GM23248 (cell line): ENCODE data around the gene IDI2. TPM values are rescaled to one million over a fixed set of nuclear protein-coding genes. Genes with fewer than 3 reads are reported as not detected.

Experiments
- DNase-seq: peaks from one replicate; pipeline ENCODE4 v3.0.0-alpha.2; 2015
- H2AFZ ChIP-seq: fragments of 200-600 bp; sonication (generic); 2 replicates; pipeline ENCODE4 v1.6.1; 2016; ENCODE audit warnings: antibody characterized with exemption
- H3F3A ChIP-seq: fragments of 200-600 bp; sonication (generic); 2 replicates; pipeline ENCODE4 v1.6.1; 2016; ENCODE audit warnings: mild to moderate bottlenecking, antibody characterized with exemption, mixed run types; ENCODE audit not compliant: insufficient read depth
- H3K27ac ChIP-seq: fragments of 200-600 bp; sonication (generic); 2 replicates; pipeline ENCODE4 v1.5.1; 2016; ENCODE audit warnings: mild to moderate bottlenecking
- H3K27me3 ChIP-seq: fragments of 200-600 bp; sonication (generic); replicated peaks from 2 replicates; pipeline ENCODE4 v1.6.1; 2016; ENCODE audit warnings: mild to moderate bottlenecking; ENCODE audit not compliant: insufficient read depth
- H3K36me3 ChIP-seq: fragments of 200-600 bp; sonication (generic); 2 replicates; pipeline ENCODE4 v1.6.1; 2016; ENCODE audit warnings: low read depth, mild to moderate bottlenecking
- H3K4me1 ChIP-seq: fragments of 200-600 bp; sonication (generic); 2 replicates; pipeline ENCODE4 v1.6.1; 2016; ENCODE audit warnings: mild to moderate bottlenecking; ENCODE audit not compliant: insufficient read depth
- H3K4me2 ChIP-seq: fragments of 200-600 bp; sonication (generic); one replicate; pipeline ENCODE4 v1.6.1; 2016; ENCODE audit warnings: mild to moderate bottlenecking; ENCODE audit not compliant: unreplicated experiment
- H3K4me3 ChIP-seq: fragments of 200-600 bp; sonication (generic); 2 replicates; pipeline ENCODE4 v1.5.1; 2016; ENCODE audit warnings: mild to moderate bottlenecking
- H3K79me2 ChIP-seq: fragments of 200-600 bp; sonication (generic); 2 replicates; pipeline ENCODE4 v1.6.1; 2016; ENCODE audit warnings: mild to moderate bottlenecking; ENCODE audit not compliant: insufficient read depth
- H3K9ac ChIP-seq: fragments of 200-600 bp; sonication (generic); 2 replicates; pipeline ENCODE4 v1.6.1; 2016; ENCODE audit warnings: mild to moderate bottlenecking
- H3K9me2 ChIP-seq: fragments of 200-600 bp; sonication (generic); 2 replicates; pipeline ENCODE4 v1.6.1; 2016; ENCODE audit warnings: mixed run types, mild to moderate bottlenecking, moderate library complexity; ENCODE audit not compliant: insufficient read depth
- H3K9me3 ChIP-seq: fragments of 200-600 bp; sonication (generic); one replicate; pipeline ENCODE4 v1.6.1; 2017; ENCODE audit warnings: low read depth
- H4K20me1 ChIP-seq: fragments of 200-600 bp; sonication (generic); 2 replicates; pipeline ENCODE4 v1.6.0; 2016; ENCODE audit not compliant: insufficient read depth
- EZH2 ChIP-seq: fragments of 200-600 bp; sonication (generic); IDR thresholded peaks from 2 replicates; pipeline ENCODE4 v1.6.1; 2018; ENCODE audit warnings: antibody characterized with exemption, mild to moderate bottlenecking; ENCODE audit not compliant: insufficient read depth, poor library complexity, severe bottlenecking
- EZH2phosphoT487 ChIP-seq: fragments of 200-600 bp; sonication (generic); IDR thresholded peaks from 2 replicates; pipeline ENCODE4 v1.6.1; 2018; ENCODE audit warnings: antibody characterized with exemption, moderate library complexity, mild to moderate bottlenecking, low read depth; ENCODE audit not compliant: insufficient read depth
- WGBS, 2 experiments: methylation state at CpG; one replicate each; pipeline ENCODE4 v1.1.6; 2015 to 2017; ENCODE audit warnings: low lambda C conversion rate in 2 of 2, low coverage in 1 of 2; ENCODE audit errors: missing lambda C conversion rate in 2 of 2; 5-methylcytosine and 5-hydroxymethylcytosine counted together
- in situ Hi-C: fragments of 300-500 bp; cut with MboI; formaldehyde crosslinking; loops from 2 replicates; pipeline ENCODE4 v1.15.0; 2020
- polyA plus RNA-seq: library from polyadenylated mRNA; unstranded; fragments of >200 nt; fragmentation: Nextera tagmentation; extraction: Ambion mirVana; gene quantifications from 2 replicates; pipeline ENCODE4 v1.2.1, GENCODE V29; 2016
- total RNA-seq: library from RNA; depleted of rRNA; stranded (reverse); fragments of >200 nt; shearing (Covaris generic); gene quantifications from 2 replicates; pipeline ENCODE4 v1.2.3, GENCODE V29; 2014

Gene IDI2
- total and polyA plus RNA-seq, 2 experiments from 2014 or later = not detected

DNA sequence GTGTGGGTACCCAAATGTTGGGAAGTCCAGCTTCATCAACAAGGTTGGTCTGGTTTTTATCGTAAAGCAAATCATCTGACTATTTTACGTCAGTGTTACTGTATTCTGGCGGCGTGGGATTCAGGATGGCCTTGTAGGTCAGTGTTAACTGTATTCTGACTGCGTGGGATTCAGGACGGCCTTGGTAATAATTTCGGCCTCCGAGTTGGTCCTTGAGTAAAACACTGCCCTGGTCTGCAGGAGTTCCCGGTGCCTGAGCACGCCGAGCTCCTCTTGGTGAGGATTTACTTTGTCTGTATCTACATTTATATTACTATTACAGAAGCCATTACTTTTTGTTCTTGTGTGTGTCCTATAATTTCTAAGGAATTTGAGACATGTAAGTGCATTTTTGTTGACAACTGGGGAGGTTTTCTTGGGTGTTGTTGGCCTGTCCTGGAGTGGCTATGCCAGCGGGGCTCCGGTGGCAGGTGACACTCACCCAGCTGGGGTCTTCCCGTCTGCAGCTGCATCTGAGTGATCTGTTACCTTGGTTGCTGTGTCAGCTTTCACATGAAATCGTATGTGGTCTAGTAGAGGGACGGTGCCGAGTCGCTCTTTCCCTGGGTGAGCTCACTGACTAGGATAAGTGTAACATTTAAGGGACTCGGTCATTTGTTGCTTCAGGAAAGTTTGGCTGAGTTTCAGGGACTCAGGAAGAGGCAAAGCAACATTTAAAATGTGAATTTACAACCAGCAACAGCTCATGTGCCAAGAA is 28.2 kb downstream of the IDI2 start:
- WGBS, 2 experiments = 81 to 83% methylated on average over 19 of the region's 19 CpGs
- H3K9me2 ChIP-seq = no peaks in the 10 kb centered on the region
- DNase-seq = no peak
- no peak overlapping the region for H3K4me2 ChIP-seq
- H4K20me1 ChIP-seq = peaks cover 7% of the 10 kb centered on the region; the same call in 1 of the 2 replicates
- H3K4me3 ChIP-seq = no peak overlapping the region
- no peak for TF ChIP-seq EZH2phosphoT487
- no peak for TF ChIP-seq EZH2
- no peaks in the 10 kb centered on the region for H3K4me1 ChIP-seq
- H3F3A ChIP-seq = 0 out of 2 replicates have a peak, but pooled peaks cover 10% of the 10 kb centered on the region
- no peaks in the 10 kb centered on the region for H3K9me3 ChIP-seq
- H3K27ac ChIP-seq = no peak overlapping the region
- H2AFZ ChIP-seq = no peak overlapping the region
- H3K36me3 ChIP-seq = peaks cover 92% of the 10 kb centered on the region
- peaks cover 100% of the 10 kb centered on the region for H3K79me2 ChIP-seq
- no peaks in the 10 kb centered on the region for H3K27me3 ChIP-seq
- no peak overlapping the region for H3K9ac ChIP-seq
- in situ Hi-C loops = no loop called here

- no peak overlapping the region for H3K4me2 ChIP-seq
- no peaks in the 10 kb centered on the region for H3K9me2 ChIP-seq
- H3K79me2 ChIP-seq = peaks cover 100% of the 10 kb centered on the region
- H3K27me3 ChIP-seq = no peaks in the 10 kb centered on the region
- H4K20me1 ChIP-seq = peaks cover 10% of the 10 kb centered on the region
- no peak for DNase-seq
- H3K4me1 ChIP-seq = no peaks in the 10 kb centered on the region
- 96 to 97% methylated on average over 12 of the region's 12 CpGs for whole genome bisulfite sequencing, 2 experiments
- no peak overlapping the region for H3K9ac ChIP-seq
- 0 out of 2 replicates have a peak, but pooled peaks cover 4% of the 10 kb centered on the region for H3F3A ChIP-seq
- no peak overlapping the region for H3K27ac ChIP-seq
- in situ Hi-C loops = no loop called here
- H3K9me3 ChIP-seq = no peaks in the 10 kb centered on the region
- TF ChIP-seq EZH2phosphoT487 = no peak
- TF ChIP-seq EZH2 = no peak
- peaks cover 80% of the 10 kb centered on the region for H3K36me3 ChIP-seq
- H2AFZ ChIP-seq = no peak overlapping the region
- no peak overlapping the region for H3K4me3 ChIP-seq
Measured at GRCh38 chr10:996031-996430, 29.6 kb downstream of the IDI2 start.

DNA sequence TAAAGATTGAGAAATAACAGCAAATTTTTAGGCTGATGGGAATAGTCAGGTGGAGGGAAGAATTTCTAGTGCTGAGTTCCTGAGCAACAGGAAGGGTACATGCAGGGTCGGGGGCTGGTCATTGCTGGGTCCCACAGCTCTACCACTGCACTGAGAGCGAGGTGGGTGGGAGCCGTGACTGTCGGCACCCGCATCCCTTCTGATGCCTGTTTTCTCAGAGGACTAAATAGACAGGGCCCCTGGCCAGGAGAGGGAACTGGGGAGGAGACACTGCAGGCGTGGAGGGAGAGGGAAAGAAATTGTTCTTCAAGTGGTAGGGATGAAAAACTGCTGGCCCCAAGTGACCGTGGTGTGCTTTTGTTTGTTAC is 30.1 kb downstream of the IDI2 start:
- no peaks in the 10 kb centered on the region for H3K4me1 ChIP-seq
- in situ Hi-C loops = no loop called here
- H3K4me2 ChIP-seq = no peak overlapping the region
- peaks cover 75% of the 10 kb centered on the region for H3K36me3 ChIP-seq
- H3K27ac ChIP-seq = no peak overlapping the region
- no peak overlapping the region for H2AFZ ChIP-seq
- H3K27me3 ChIP-seq = no peaks in the 10 kb centered on the region
- H3K9ac ChIP-seq = no peak overlapping the region
- 0 out of 2 replicates have a peak, but pooled peaks cover 3% of the 10 kb centered on the region for H3F3A ChIP-seq
- 93 to 96% methylated on average over 7 of the region's 7 CpGs for WGBS, 2 experiments
- DNase-seq = no peak
- no peaks in the 10 kb centered on the region for H3K9me3 ChIP-seq
- H3K79me2 ChIP-seq = peaks cover 100% of the 10 kb centered on the region
- no peak overlapping the region for H3K4me3 ChIP-seq
- H3K9me2 ChIP-seq = no peaks in the 10 kb centered on the region
- peaks cover 14% of the 10 kb centered on the region for H4K20me1 ChIP-seq
- no peak for TF ChIP-seq EZH2phosphoT487
- TF ChIP-seq EZH2 = no peak

- Histone ChIP-seq H4K20me1 (peaks cover 14% of the 10 kb centered on the region), H3K36me3 (peaks cover 73% of the 10 kb centered on the region), H3K4me1 (0 out of 2 replicates have a peak, but pooled peaks cover 4% of the 10 kb centered on the region), H3K27ac (no peak overlapping the region), H3K4me2 (no peak overlapping the region), H2AFZ (no peak overlapping the region), H3K79me2 (peaks cover 100% of the 10 kb centered on the region), H3K9ac (no peak overlapping the region), H3K9me3 (no peaks in the 10 kb centered on the region), H3K4me3 (no peak overlapping the region), H3F3A (0 out of 2 replicates have a peak, but pooled peaks cover 3% of the 10 kb centered on the region), H3K27me3 (no peaks in the 10 kb centered on the region), H3K9me2 (no peaks in the 10 kb centered on the region)
- in situ Hi-C loops = no loop called here
- TF ChIP-seq EZH2 (no peak), EZH2phosphoT487 (no peak)
- WGBS, 2 experiments = 97 to 99% methylated on average over 6 of the region's 6 CpGs
- no peak for DNase-seq
Measured at GRCh38 chr10:994836-995558, 30.7 kb downstream of the IDI2 start.
